Adrenal gland (tissue), 12 donors: ENCODE results near the gene RTEL1. TPM values are rescaled to one million over a fixed set of nuclear protein-coding genes. Genes with fewer than 3 reads are reported as not detected.

Experiments used
- DNase-seq, 7 donors: peaks; one replicate each; pipeline ENCODE4 v3.0.0-alpha.2; 2019 to 2020
- H3K27ac ChIP-seq, 5 donors: fragments of 200-600 bp; sonication (generic) in 4 of 5; 1 replicate in 3 of 5; 2 replicates in 2 of 5; pipeline versions ENCODE4 v1.5.1 to v1.8.0; 2016 to 2020; ENCODE audit warnings: mild to moderate bottlenecking in 1 of 5
- H3K27me3 ChIP-seq: fragments of 200-600 bp; 2 replicates; pipeline ENCODE4 v1.8.0; 2021
- H3K36me3 ChIP-seq, 2 donors: fragments of 200-600 bp; replicated peaks in 1 of 2; 1 replicate in 1 of 2; 2 replicates in 1 of 2; pipeline versions ENCODE4 v1.5.1 to v1.8.0; 2018 to 2022
- H3K4me1 ChIP-seq, 2 donors: fragments of 200-600 bp; replicated peaks in 1 of 2; 1 replicate in 1 of 2; 2 replicates in 1 of 2; pipeline versions ENCODE4 v1.5.1 to v1.8.0; 2018 to 2021
- H3K4me3 ChIP-seq, 4 donors: fragments of 200-600 bp; sonication (generic) in 3 of 4; one replicate each; pipeline ENCODE4 v1.5.1; 2016 to 2018
- H3K9me3 ChIP-seq, 3 donors: fragments of 200-600 bp; sonication (generic) in 1 of 3; replicated peaks in 1 of 3; 1 replicate in 2 of 3; 2 replicates in 1 of 3; pipeline versions ENCODE4 v1.5.1 to v1.8.0; 2016 to 2021
- CTCF ChIP-seq, 6 experiments: fragments of 450-650 bp in 4 of 6; fragments of 200-600 bp in 2 of 6; sonication (generic) in 1 of 6; IDR thresholded peaks; 1 replicate in 5 of 6; 2 replicates in 1 of 6; pipeline versions ENCODE4 v1.5.1 to v1.8.0; 2016 to 2021; ENCODE audit warnings: antibody characterized with exemption in 6 of 6, mild to moderate bottlenecking in 2 of 6, moderate library complexity in 1 of 6
- POLR2A ChIP-seq, 2 donors: fragments of 450-650 bp; IDR thresholded peaks; one replicate each; pipeline ENCODE4 v1.6.1; 2017; ENCODE audit warnings: antibody characterized with exemption in 2 of 2, mild to moderate bottlenecking in 2 of 2, moderate library complexity in 1 of 2
- WGBS, 4 donors: extraction: QIAGEN DNeasy Blood & Tissue Kit in 2 of 4; methylation state at CpG; one replicate each; pipeline versions ENCODE4 v1.1.5 to v1.1.7; 2013 to 2017; 5-methylcytosine and 5-hydroxymethylcytosine counted together
- intact Hi-C, 2 donors: fragments of 100-400 bp; cut with DNase I; formaldehyde crosslinking; loops; one replicate each; pipeline versions ENCODE4 v1.14.1 to v1.15.0; 2022 to 2023
- polyA plus RNA-seq, 3 donors: library from polyadenylated mRNA; stranded (reverse); fragments of 200-250 nt in 2 of 3; fragments of 350-450 nt in 1 of 3; fragmentation: Illumina TruSeq in 1 of 3; extraction: RNeasy Lipid Tissue Mini Kit (QIAGEN cat#74804) in 1 of 3; gene quantifications; one replicate each; pipeline ENCODE4 v1.2.3, GENCODE V29; 2013 to 2014
- total RNA-seq, 9 donors: library from RNA; depleted of rRNA in 4 of 9; stranded (reverse); fragments of >200 nt in 4 of 9; fragments of 120-200 nt in 1 of 9; fragmentation: NEBNext Ultra II Directional in 1 of 9; extraction: Animal tissue kit (Norgen Biotek cat#: 25700) in 1 of 9; gene quantifications; one replicate each; pipeline versions ENCODE4 v1.1.0 to v1.2.4, GENCODE V29; 2013 to 2023
- donor health status: healthy with polysubstance abuse.
- donor health status: Bipolar disorder and iron deficiency.
- donor health status: DM: yes; HTN: yes; CAD: no.
- donor health status: DM: no; HTN: no; CAD: no.
- donor health status: DM: no; HTN: no; CAD: no.
- donor health status: DM: yes; HTN: yes; CAD: no.

The RTEL1 gene
- total and polyA plus RNA-seq, 12 donors = 9.4 to 110 (median 32.1) TPM

GRCh38 chr20:63705232-63706026, 47.3 kb downstream of the RTEL1 start:
- peak in 2 of 7 donors; percentile 17 to 49 for DNase-seq

DNA sequence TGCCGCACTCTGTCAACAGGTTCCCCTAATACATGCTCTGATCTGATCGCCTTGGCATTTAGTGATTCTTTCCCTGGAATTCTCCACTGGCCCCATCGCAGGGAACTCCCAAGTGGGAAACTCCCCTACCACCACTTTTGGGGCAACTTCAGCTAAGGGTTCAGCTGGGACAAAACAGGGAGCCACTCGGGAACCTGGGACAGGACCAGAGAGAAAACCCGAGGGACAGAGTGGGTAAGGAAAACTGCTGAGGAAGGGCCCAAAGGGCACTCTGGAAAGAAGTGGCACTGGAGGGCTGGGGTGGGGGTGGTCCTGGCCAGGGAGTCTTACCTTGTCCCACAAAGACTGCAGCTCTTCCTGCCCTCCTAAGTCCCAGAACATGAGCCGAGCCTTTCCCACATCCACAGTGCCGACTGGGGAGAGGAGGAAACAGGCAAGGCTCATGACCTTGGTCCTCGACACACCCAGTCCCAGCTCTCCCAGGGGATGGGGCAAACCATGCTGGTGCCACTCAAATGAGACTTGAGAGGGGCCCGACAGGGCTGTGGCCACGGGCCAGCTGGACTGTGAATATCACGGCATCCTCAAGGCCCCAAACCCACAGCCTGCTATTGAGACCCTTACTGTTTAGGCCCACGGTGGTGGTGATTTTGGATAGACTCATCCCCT, 48.0 kb downstream of the RTEL1 start:
- TF ChIP-seq POLR2A (IDR thresholded peaks at IDR 0.05) (no peak), CTCF (IDR thresholded peaks at IDR 0.05) (no peak)
- Histone ChIP-seq H3K27me3 (no peaks in the 10 kb centered on the region), H3K36me3 (peaks cover 0 to 49% of the 10 kb centered on the region in 2 donors), H3K9me3 (no peaks in the 10 kb centered on the region), H3K4me1 (peaks cover 19 to 22% of the 10 kb centered on the region in 2 donors), H3K27ac (peak overlapping the region in 3 of 5 donors; percentile 80 to 93 (median 90)), H3K4me3 (no peak overlapping the region)
- WGBS, 4 donors = 60 to 73% (median 68%) methylated on average over 9 to 12 of the region's 12 CpGs
- intact Hi-C loops = loop anchor here in 1 of 2 donors (10.0 kb wide), 1 partner anchor 149 kb away; no protein-coding TSS in a partner anchor
- peak in 4 of 7 donors; percentile 20 to 56 (median 24) for DNase-seq

More at GRCh38 chr20:63705232-63706026, 47.3 kb downstream of the RTEL1 start:
- Histone ChIP-seq H3K9me3 (no peaks in the 10 kb centered on the region), H3K4me3 (no peak overlapping the region), H3K27ac (no peak overlapping the region), H3K36me3 (peaks cover 0 to 42% of the 10 kb centered on the region in 2 donors), H3K4me1 (peaks cover 19 to 22% of the 10 kb centered on the region in 2 donors), H3K27me3 (no peaks in the 10 kb centered on the region)
- 83 to 95% (median 86%) methylated on average over 3 to 8 of the region's 8 CpGs for WGBS, 4 donors
- TF ChIP-seq CTCF (IDR thresholded peaks at IDR 0.05) (no peak), POLR2A (IDR thresholded peaks at IDR 0.05) (no peak)
- intact Hi-C loops = loop anchor here in 1 of 2 donors (10.0 kb wide), 1 partner anchor 149 kb away; no protein-coding TSS in a partner anchor

DNA sequence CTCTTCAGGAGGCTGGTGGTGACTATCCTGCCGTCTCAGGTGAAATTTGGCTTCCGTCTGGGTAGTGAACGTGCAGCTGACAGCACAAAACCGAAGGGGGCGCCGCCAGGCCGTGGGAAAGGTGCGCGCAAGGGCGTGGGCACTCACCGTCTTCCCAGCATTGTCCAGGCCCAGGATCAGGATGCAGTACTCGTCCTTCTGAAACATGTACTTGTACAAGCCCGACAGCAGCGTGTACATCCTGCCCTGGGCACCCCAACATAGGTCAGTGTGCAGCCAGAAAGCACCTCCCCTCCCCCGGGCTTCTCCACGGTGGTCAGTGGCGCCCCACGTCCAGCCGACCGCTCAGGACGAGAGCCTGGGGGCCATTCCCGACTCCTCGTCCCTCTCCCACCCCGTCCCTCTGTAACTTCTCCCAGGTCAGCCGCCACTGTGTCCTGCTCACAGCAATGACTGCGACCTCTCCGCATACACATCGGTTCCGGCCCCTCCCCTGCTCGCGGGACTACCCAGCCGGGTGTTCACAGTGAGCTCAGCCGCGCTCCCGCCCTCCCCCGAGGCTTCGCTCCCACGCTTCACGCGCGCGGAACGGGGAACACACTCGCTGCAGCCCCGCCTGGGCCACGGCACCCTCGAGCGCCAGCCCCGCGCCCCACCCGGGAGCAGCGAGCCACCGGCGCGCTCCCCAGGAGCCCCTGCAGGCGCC, 48.9 kb downstream of the RTEL1 start:
- TF ChIP-seq POLR2A (IDR thresholded peaks at IDR 0.05) (no peak), CTCF (IDR thresholded peaks at IDR 0.05) (peak in 3 of 6 experiments; percentile 27 to 33 (median 30))
- Histone ChIP-seq H3K27ac (peak overlapping the region; percentile 80 to 93 (median 90)), H3K4me3 (peak overlapping the region; percentile 79 to 95 (median 88)), H3K27me3 (no peaks in the 10 kb centered on the region), H3K9me3 (no peaks in the 10 kb centered on the region), H3K4me1 (peaks cover 19 to 22% of the 10 kb centered on the region in 2 donors), H3K36me3 (peaks cover 0 to 57% of the 10 kb centered on the region in 2 donors)
- intact Hi-C loops = loop anchor here in 1 of 2 donors (10.0 kb wide), 1 partner anchor 148 kb away; no protein-coding TSS in a partner anchor
- WGBS, 4 donors = 3 to 12% (median 4%) methylated on average over 11 to 56 of the region's 56 CpGs
- peak; percentile 46 to 77 (median 63) for DNase-seq
